Smooth muscle cell (in vitro differentiated cells): ENCODE measurements around the gene GRIK4. TPM values are rescaled to one million over a fixed set of nuclear protein-coding genes. Genes with fewer than 3 reads are reported as not detected.

ENCODE experiments used
- DNase-seq: peaks from one replicate; lab custom pipeline; 2025; ENCODE audit not compliant: unreplicated experiment; lab: John Stamatoyannopoulos, UW
- H2AFZ ChIP-seq: fragments of 200-600 bp; sonication (generic); 2 replicates; pipeline ENCODE4 v1.6.0; 2016; ENCODE audit warnings: antibody characterized with exemption, low read depth, mild to moderate bottlenecking
- H3F3A ChIP-seq: fragments of 200-600 bp; sonication (generic); 2 replicates; pipeline ENCODE4 v1.6.0; 2017; ENCODE audit warnings: antibody characterized with exemption, low read depth
- H3K27ac ChIP-seq: fragments of 200-600 bp; sonication (generic); 2 replicates; pipeline ENCODE4 v1.5.1; 2016; ENCODE audit warnings: low read depth, mild to moderate bottlenecking
- H3K27me3 ChIP-seq: fragments of 200-600 bp; sonication (generic); 2 replicates; pipeline ENCODE4 v1.6.1; 2016; ENCODE audit warnings: low read depth, mild to moderate bottlenecking
- H3K36me3 ChIP-seq: fragments of 200-600 bp; sonication (generic); 2 replicates; pipeline ENCODE4 v1.5.1; 2016; ENCODE audit warnings: low read depth
- H3K4me1 ChIP-seq: fragments of 200-600 bp; sonication (generic); 2 replicates; pipeline ENCODE4 v1.5.1; 2016; ENCODE audit warnings: low read depth
- H3K4me2 ChIP-seq: fragments of 200-600 bp; sonication (generic); 2 replicates; pipeline ENCODE4 v1.6.0; 2016; ENCODE audit warnings: mild to moderate bottlenecking
- H3K4me3 ChIP-seq: fragments of 200-600 bp; sonication (generic); 2 replicates; pipeline ENCODE4 v1.5.1; 2016; ENCODE audit warnings: mild to moderate bottlenecking
- H3K79me2 ChIP-seq: fragments of 200-600 bp; sonication (generic); 2 replicates; pipeline ENCODE4 v1.6.0; 2016; ENCODE audit warnings: low read depth, mild to moderate bottlenecking
- H3K9ac ChIP-seq: fragments of 200-600 bp; sonication (generic); 2 replicates; pipeline ENCODE4 v1.6.0; 2016; ENCODE audit warnings: low read depth
- H3K9me3 ChIP-seq: fragments of 200-600 bp; sonication (generic); replicated peaks from 2 replicates; pipeline ENCODE4 v1.5.1; 2016; ENCODE audit warnings: low read depth
- H4K20me1 ChIP-seq: fragments of 200-600 bp; sonication (generic); 2 replicates; pipeline ENCODE4 v1.6.0; 2016; ENCODE audit warnings: low read depth
- WGBS: methylation state at CpG from one replicate; pipeline ENCODE4 v1.1.7; 2016; ENCODE audit warnings: low lambda C conversion rate; 5-methylcytosine and 5-hydroxymethylcytosine counted together
- polyA plus RNA-seq: library from polyadenylated mRNA; unstranded; fragments of >200 nt; fragmentation: Nextera tagmentation; extraction: Ambion mirVana; gene quantifications from 2 replicates; pipeline ENCODE4 v1.2.1, GENCODE V29; 2016
- total RNA-seq: library from RNA; depleted of rRNA; stranded (reverse); fragments of >200 nt; gene quantifications from 2 replicates; pipeline ENCODE4 v1.2.3, GENCODE V29; 2014
- TF ChIP-seq, protein P1 (sequence below): fragments of 200-600 bp; sonication (generic); IDR thresholded peaks from 2 replicates; pipeline ENCODE4 v1.5.1; 2017; ENCODE audit warnings: borderline replicate concordance, mild to moderate bottlenecking, antibody characterized with exemption; ENCODE audit not compliant: insufficient read depth, poor library complexity, severe bottlenecking

The GRIK4 gene
- total and polyA plus RNA-seq, 2 experiments from 2014 or later, result not detected

- Histone ChIP-seq H3K9me3 (no peaks in the 10 kb centered on the region), H3K27ac (no peak overlapping the region), H3K27me3 (peaks cover under 1% of the 10 kb centered on the region), H4K20me1 (no peaks in the 10 kb centered on the region), H3K4me3 (no peak overlapping the region), H2AFZ (no peak overlapping the region), H3F3A (peaks cover 16% of the 10 kb centered on the region), H3K9ac (no peak overlapping the region), H3K4me1 (peaks cover 14% of the 10 kb centered on the region), H3K36me3 (no peaks in the 10 kb centered on the region), H3K4me2 (no peak overlapping the region), H3K79me2 (no peaks in the 10 kb centered on the region)
- TF ChIP-seq, protein P1, sequence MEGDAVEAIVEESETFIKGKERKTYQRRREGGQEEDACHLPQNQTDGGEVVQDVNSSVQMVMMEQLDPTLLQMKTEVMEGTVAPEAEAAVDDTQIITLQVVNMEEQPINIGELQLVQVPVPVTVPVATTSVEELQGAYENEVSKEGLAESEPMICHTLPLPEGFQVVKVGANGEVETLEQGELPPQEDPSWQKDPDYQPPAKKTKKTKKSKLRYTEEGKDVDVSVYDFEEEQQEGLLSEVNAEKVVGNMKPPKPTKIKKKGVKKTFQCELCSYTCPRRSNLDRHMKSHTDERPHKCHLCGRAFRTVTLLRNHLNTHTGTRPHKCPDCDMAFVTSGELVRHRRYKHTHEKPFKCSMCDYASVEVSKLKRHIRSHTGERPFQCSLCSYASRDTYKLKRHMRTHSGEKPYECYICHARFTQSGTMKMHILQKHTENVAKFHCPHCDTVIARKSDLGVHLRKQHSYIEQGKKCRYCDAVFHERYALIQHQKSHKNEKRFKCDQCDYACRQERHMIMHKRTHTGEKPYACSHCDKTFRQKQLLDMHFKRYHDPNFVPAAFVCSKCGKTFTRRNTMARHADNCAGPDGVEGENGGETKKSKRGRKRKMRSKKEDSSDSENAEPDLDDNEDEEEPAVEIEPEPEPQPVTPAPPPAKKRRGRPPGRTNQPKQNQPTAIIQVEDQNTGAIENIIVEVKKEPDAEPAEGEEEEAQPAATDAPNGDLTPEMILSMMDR, result no peak
- no peak for DNase-seq
- 88% methylated on average over 7 of the region's 7 CpGs for WGBS
These were observed 39.6 kb downstream of the GRIK4 start for GRCh38 chr11:120551191-120551590.

GRCh38 chr11:120554766-120555432 is 43.4 kb downstream of the GRIK4 start:
- Histone ChIP-seq H3K9me3 (no peaks in the 10 kb centered on the region), H3K4me3 (no peak overlapping the region), H3K4me1 (peaks cover 14% of the 10 kb centered on the region), H3F3A (peaks cover 8% of the 10 kb centered on the region), H2AFZ (peak overlapping the region; percentile 67), H3K36me3 (no peaks in the 10 kb centered on the region), H3K4me2 (peak overlapping the region; percentile 71), H3K9ac (no peak overlapping the region), H4K20me1 (no peaks in the 10 kb centered on the region), H3K27me3 (peaks cover 4% of the 10 kb centered on the region), H3K79me2 (no peaks in the 10 kb centered on the region), H3K27ac (peak overlapping the region; percentile 53)
- peak; percentile 12 for DNase-seq
- TF ChIP-seq, protein P1, result no peak
- WGBS, result 49% methylated on average over 14 of the region's 14 CpGs

DNA sequence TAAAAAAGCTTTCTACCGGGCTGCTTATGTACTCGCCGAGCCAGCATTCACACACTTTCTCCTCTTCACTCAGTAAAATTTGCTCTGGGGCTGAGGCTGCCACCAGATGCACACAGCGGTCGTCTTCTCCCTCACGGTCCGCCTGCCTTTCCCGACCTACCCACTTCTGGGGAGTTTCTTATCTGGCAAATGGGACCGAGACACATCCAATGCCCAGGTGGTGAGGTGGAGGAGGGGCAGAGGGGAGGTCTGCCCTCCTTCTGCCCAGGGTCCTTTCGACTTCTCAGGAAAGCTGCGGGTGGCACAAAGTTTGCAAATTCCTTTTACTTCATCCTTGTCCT is 43.9 kb downstream of the GRIK4 start:
- H3K27me3 ChIP-seq, result peaks cover 4% of the 10 kb centered on the region
- H3K79me2 ChIP-seq, result no peaks in the 10 kb centered on the region
- H2AFZ ChIP-seq, result peak overlapping the region; percentile 67

More for the DNA sequence above, 43.9 kb downstream of the GRIK4 start:
- H3K27ac ChIP-seq, result peak overlapping the region; percentile 53
- peak overlapping the region; percentile 71 for H3K4me2 ChIP-seq
- no peak overlapping the region for H3K4me3 ChIP-seq
- peaks cover 14% of the 10 kb centered on the region for H3K4me1 ChIP-seq
- no peak overlapping the region for H3K9ac ChIP-seq
- H3F3A ChIP-seq, result peaks cover 8% of the 10 kb centered on the region
- 42% methylated on average over 11 of the region's 11 CpGs for WGBS
- H4K20me1 ChIP-seq, result no peaks in the 10 kb centered on the region
- no peak for DNase-seq
- TF ChIP-seq, protein P1, result no peak
- H3K36me3 ChIP-seq, result no peaks in the 10 kb centered on the region
- H3K9me3 ChIP-seq, result no peaks in the 10 kb centered on the region
